Karpas-422 (cell line): ENCODE data around the gene KAT6B. TPM values are rescaled to one million over a fixed set of nuclear protein-coding genes. Genes with fewer than 3 reads are reported as not detected.
"Not testable (repeated sequence)": the region's sequence is repeated elsewhere in the genome, so short reads cannot be mapped to it uniquely, and the experiment has no call there.

Experiments used
- DNase-seq: peaks from one replicate; pipeline ENCODE4 v3.0.0-alpha.2; 2015
- H2AFZ ChIP-seq: fragments of 200-600 bp; sonication (generic); 2 replicates; pipeline ENCODE4 v1.6.1; 2014; ENCODE audit warnings: antibody characterized with exemption, low read length, mixed read lengths
- H3K27ac ChIP-seq: fragments of 200-600 bp; sonication (generic); 2 replicates; pipeline ENCODE4 v1.5.1; 2014; ENCODE audit warnings: mild to moderate bottlenecking, low read length, moderate library complexity
- H3K27me3 ChIP-seq: fragments of 200-600 bp; sonication (generic); 2 replicates; pipeline ENCODE4 v1.6.1; 2014; ENCODE audit warnings: low read length, mixed read lengths
- H3K36me3 ChIP-seq: fragments of 200-600 bp; sonication (generic); 2 replicates; pipeline ENCODE4 v1.6.1; 2014; ENCODE audit warnings: low read length, mixed read lengths; ENCODE audit not compliant: insufficient read depth
- H3K4me1 ChIP-seq: fragments of 200-600 bp; sonication (generic); 2 replicates; pipeline ENCODE4 v1.6.1; 2014; ENCODE audit warnings: mild to moderate bottlenecking, low read length, mixed read lengths
- H3K4me2 ChIP-seq: fragments of 200-600 bp; sonication (generic); 2 replicates; pipeline ENCODE4 v1.6.1; 2014; ENCODE audit warnings: low read length, low read depth, mild to moderate bottlenecking; ENCODE audit not compliant: poor library complexity, severe bottlenecking
- H3K4me3 ChIP-seq: fragments of 200-600 bp; sonication (generic); 2 replicates; pipeline ENCODE4 v1.5.1; 2014; ENCODE audit warnings: mild to moderate bottlenecking, antibody characterized with exemption, low read length, mixed read lengths
- H3K79me2 ChIP-seq: fragments of 200-600 bp; sonication (generic); 2 replicates; pipeline ENCODE4 v1.6.1; 2014; ENCODE audit warnings: mild to moderate bottlenecking, low read length, mixed read lengths
- H3K9ac ChIP-seq: fragments of 200-600 bp; sonication (generic); 2 replicates; pipeline ENCODE4 v1.6.0; 2014; ENCODE audit warnings: low read length
- H3K9me2 ChIP-seq: fragments of 200-600 bp; sonication (generic), shearing (Covaris generic); replicated peaks from 2 replicates; pipeline ENCODE4 v1.6.0; 2014; ENCODE audit warnings: mild to moderate bottlenecking, low read length, moderate library complexity; ENCODE audit not compliant: insufficient read depth
- H3K9me3 ChIP-seq: fragments of 300-700, 200-600 bp; sonication (generic); 2 replicates; pipeline ENCODE4 v1.6.1; 2014; ENCODE audit warnings: low read length, mixed read lengths
- H4K20me1 ChIP-seq: fragments of 200-600 bp; sonication (generic); 2 replicates; pipeline ENCODE4 v1.6.1; 2014; ENCODE audit warnings: mild to moderate bottlenecking, antibody characterized with exemption, low read length, low read depth; ENCODE audit not compliant: insufficient read depth
- total RNA-seq: library from RNA; depleted of rRNA; stranded (reverse); fragments of >200 nt; shearing (Covaris generic); gene quantifications from 2 replicates; pipeline ENCODE4 v1.2.3, GENCODE V29; 2014; ENCODE audit warnings: low replicate concordance

The KAT6B gene
- total RNA-seq, 1 experiment from 2014 or later = 73.6 TPM

DNA sequence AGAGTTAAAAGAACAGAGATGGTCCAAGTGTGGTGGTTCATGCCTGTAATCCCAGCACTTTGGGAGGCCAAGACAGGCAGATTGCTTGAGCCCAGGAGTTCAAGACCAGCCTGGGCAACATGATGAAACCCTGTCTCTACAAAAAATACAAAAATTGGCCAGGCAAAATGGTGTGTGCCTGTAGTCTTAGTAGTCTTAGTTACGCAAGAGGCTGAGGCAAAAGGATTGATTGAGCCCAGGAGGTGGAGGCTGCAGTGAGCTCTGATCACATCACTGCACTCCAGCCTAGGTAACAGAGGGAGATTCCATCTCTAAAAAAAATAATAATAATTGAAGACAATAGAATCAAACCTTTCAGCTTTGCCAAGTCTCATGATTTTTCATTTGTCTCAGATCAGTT is 33.2 kb upstream of the KAT6B start:
- H3K9me2 ChIP-seq, H3K9ac ChIP-seq, DNase-seq, H3K27ac ChIP-seq, H3K79me2 ChIP-seq, H4K20me1 ChIP-seq, H3K9me3 ChIP-seq, H3K27me3 ChIP-seq, H3K4me2 ChIP-seq, H3K36me3 ChIP-seq, H3K4me3 ChIP-seq, H2AFZ ChIP-seq: not testable (repeated sequence)
- peaks cover 31% of the 10 kb centered on the region for H3K4me1 ChIP-seq

DNA sequence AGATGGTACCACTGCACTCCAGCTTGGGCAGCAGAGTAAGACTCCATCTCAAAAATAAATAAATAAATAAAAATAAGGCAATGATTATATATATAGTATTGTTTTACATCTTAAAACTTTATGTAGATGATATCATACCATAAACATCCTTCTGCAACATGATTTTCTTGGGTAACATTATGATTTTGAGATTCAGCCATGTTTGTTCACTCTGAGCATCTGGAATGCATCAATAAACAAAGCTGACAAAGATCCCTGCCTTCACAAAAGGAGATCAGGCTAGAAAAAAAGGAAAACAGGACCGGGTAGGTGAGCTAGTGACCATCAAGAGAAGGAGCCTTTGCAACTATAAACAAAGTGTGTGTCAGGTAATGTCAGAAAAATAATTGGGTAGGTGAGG is 31.9 kb upstream of the KAT6B start:
- Histone ChIP-seq H4K20me1 (no peaks in the 10 kb centered on the region), H3K4me1 (peaks cover 31% of the 10 kb centered on the region), H3K4me3 (no peak overlapping the region), H3K79me2 (no peaks in the 10 kb centered on the region), H3K9me3 (no peaks in the 10 kb centered on the region), H2AFZ (no peak overlapping the region), H3K36me3 (no peaks in the 10 kb centered on the region), H3K27me3 (no peaks in the 10 kb centered on the region), H3K9ac (no peak overlapping the region), H3K27ac (no peak overlapping the region), H3K9me2 (no peaks in the 10 kb centered on the region), H3K4me2 (no peak overlapping the region)
- no peak for DNase-seq

DNA sequence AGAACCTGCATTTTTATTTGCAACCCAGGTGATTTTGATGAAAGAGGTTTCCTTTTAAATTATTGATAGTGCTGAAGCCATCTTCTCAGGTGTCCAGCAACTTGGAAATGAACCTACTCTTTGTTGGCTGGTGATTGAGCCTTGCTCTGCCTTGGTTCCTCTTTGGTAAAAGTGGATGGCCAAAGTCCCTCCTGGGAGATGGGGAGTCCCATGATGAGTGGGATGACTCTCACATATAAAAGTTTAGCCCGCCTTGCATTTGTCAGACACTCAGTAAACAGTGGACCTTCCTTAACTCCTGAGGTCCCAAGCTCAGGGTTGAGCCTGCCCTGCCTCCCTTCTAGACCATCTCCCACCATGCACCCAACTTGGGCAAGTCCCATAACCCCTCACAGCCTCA is 28.9 kb upstream of the KAT6B start:
- H3K36me3 ChIP-seq = no peaks in the 10 kb centered on the region
- H3K4me2 ChIP-seq = peak overlapping the region; percentile 65
- peaks cover 31% of the 10 kb centered on the region for H3K4me1 ChIP-seq
- H3K4me3 ChIP-seq = no peak overlapping the region
- H3K9me3 ChIP-seq = no peaks in the 10 kb centered on the region
- H3K27me3 ChIP-seq = no peaks in the 10 kb centered on the region
- H3K79me2 ChIP-seq = no peaks in the 10 kb centered on the region
- DNase-seq = no peak
- no peak overlapping the region for H2AFZ ChIP-seq
- H4K20me1 ChIP-seq = no peaks in the 10 kb centered on the region
- no peak overlapping the region for H3K9ac ChIP-seq
- H3K27ac ChIP-seq = no peak overlapping the region
- no peaks in the 10 kb centered on the region for H3K9me2 ChIP-seq

DNA sequence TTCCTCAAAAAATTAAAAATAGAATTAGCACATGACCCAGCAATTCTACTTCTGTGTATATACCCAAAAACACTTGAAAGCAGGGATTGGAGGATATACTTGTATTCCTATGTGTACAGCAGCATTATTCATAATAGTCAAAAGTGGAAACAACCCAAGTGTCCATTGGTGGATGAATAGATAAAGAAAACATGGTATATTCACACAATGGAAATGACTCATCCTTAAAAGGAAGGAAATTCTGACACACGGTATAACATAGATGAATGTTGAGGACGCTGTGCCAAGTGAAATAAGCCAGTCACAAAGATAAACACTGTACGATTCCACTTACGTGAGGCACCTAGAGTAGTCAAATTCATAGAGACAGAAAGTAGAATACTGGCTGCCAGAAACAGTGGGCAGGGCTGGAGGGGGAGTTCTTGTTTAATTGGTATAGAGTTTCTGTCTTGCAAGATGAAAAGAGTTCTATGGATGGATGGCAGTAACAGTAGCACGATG is 26.6 kb upstream of the KAT6B start:
- no peak for DNase-seq

DNA sequence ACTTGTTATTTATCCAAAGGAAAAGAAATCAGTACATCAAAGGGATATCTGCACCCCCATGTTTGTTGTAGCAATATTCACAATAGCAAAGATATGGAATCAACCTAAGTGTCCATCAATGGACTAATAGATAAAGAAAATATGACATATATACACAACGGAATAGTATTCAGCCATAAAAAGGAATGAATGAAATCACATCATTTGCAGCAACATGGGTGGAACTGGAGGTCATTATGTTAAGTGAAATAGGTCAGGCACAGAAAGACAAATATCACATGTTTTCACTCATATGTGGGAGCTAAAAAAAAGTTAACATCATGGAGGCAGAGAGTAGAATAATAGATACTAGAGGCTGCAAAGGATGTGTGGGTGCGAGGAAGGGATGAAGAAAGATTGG is 25.0 kb upstream of the KAT6B start:
- Histone ChIP-seq H3K9me2 (no peaks in the 10 kb centered on the region), H2AFZ (no peak overlapping the region), H3K79me2 (no peaks in the 10 kb centered on the region), H3K27me3 (no peaks in the 10 kb centered on the region), H3K4me1 (peaks cover 13% of the 10 kb centered on the region), H3K36me3 (no peaks in the 10 kb centered on the region), H3K4me2 (no peak overlapping the region), H4K20me1 (no peaks in the 10 kb centered on the region), H3K9ac (no peak overlapping the region), H3K4me3 (no peak overlapping the region), H3K27ac (no peak overlapping the region), H3K9me3 (no peaks in the 10 kb centered on the region)
- DNase-seq = no peak

More for the DNA sequence above, 26.6 kb upstream of the KAT6B start:
- H3K4me2 ChIP-seq = no peak overlapping the region
- no peaks in the 10 kb centered on the region for H3K27me3 ChIP-seq
- no peak overlapping the region for H2AFZ ChIP-seq
- H3K9me3 ChIP-seq = no peaks in the 10 kb centered on the region
- peaks cover 30% of the 10 kb centered on the region for H3K4me1 ChIP-seq
- H3K36me3 ChIP-seq = no peaks in the 10 kb centered on the region
- H3K9ac ChIP-seq = no peak overlapping the region
- no peaks in the 10 kb centered on the region for H4K20me1 ChIP-seq
- no peaks in the 10 kb centered on the region for H3K9me2 ChIP-seq
- no peaks in the 10 kb centered on the region for H3K79me2 ChIP-seq
- no peak overlapping the region for H3K4me3 ChIP-seq
- H3K27ac ChIP-seq = no peak overlapping the region

DNA sequence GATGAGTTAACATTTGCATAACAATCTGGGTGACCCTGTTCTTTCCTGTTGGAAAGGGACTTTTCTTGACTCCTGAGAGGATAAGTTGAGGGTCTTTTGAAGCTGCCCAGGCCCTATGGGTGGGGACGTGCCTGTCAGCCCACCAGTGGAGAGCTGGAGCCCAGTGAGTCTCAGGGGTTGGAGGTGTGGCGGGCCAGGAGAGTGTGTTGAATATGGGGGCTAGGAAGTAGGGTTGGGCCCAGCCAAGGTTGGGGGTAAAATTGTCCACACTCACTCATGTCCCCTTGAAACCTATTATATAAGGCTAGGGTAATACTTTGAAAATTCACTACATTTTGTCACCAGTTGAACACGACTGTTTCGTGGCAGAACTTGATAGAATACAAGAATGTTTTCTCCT is 17.9 kb upstream of the KAT6B start:
- no peaks in the 10 kb centered on the region for H3K36me3 ChIP-seq
- no peaks in the 10 kb centered on the region for H3K9me3 ChIP-seq
- H3K9me2 ChIP-seq = no peaks in the 10 kb centered on the region
- no peak overlapping the region for H3K9ac ChIP-seq
- H3K27ac ChIP-seq = no peak overlapping the region
- DNase-seq = no peak
- no peak overlapping the region for H3K4me2 ChIP-seq
- no peaks in the 10 kb centered on the region for H3K27me3 ChIP-seq
- no peaks in the 10 kb centered on the region for H4K20me1 ChIP-seq
- H3K79me2 ChIP-seq = no peaks in the 10 kb centered on the region
- H3K4me1 ChIP-seq = no peaks in the 10 kb centered on the region
- H2AFZ ChIP-seq = 0 out of 2 replicates have a peak overlapping the region, but pooled peaks have one; percentile 36
- no peak overlapping the region for H3K4me3 ChIP-seq

DNA sequence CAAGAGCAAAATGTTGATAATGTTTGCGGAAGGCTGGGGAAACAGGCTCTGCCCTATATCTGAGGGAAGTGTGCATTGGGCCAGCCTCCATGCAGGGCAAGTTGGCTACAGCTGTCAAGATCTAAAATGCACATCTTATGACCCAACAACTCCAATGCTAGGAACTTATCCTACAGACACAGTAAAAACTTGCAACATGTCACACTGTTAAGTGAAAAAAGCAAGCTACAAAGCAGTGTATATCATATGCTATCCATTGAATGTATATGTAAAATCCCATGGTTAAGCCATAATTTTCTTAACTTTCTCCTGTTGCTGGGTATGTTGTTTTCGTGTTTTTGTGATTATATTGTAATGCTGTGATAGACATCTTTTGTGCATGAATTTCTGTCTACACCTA is 16.3 kb upstream of the KAT6B start:
- H3K27me3 ChIP-seq = no peaks in the 10 kb centered on the region
- no peak overlapping the region for H3K4me3 ChIP-seq
- H3K9ac ChIP-seq = no peak overlapping the region
- no peaks in the 10 kb centered on the region for H3K9me2 ChIP-seq
- no peak overlapping the region for H2AFZ ChIP-seq
- no peaks in the 10 kb centered on the region for H3K4me1 ChIP-seq
- no peak for DNase-seq
- H3K36me3 ChIP-seq = no peaks in the 10 kb centered on the region
- no peaks in the 10 kb centered on the region for H4K20me1 ChIP-seq
- no peaks in the 10 kb centered on the region for H3K9me3 ChIP-seq
- no peak overlapping the region for H3K27ac ChIP-seq
- no peak overlapping the region for H3K4me2 ChIP-seq
- H3K79me2 ChIP-seq = no peaks in the 10 kb centered on the region

DNA sequence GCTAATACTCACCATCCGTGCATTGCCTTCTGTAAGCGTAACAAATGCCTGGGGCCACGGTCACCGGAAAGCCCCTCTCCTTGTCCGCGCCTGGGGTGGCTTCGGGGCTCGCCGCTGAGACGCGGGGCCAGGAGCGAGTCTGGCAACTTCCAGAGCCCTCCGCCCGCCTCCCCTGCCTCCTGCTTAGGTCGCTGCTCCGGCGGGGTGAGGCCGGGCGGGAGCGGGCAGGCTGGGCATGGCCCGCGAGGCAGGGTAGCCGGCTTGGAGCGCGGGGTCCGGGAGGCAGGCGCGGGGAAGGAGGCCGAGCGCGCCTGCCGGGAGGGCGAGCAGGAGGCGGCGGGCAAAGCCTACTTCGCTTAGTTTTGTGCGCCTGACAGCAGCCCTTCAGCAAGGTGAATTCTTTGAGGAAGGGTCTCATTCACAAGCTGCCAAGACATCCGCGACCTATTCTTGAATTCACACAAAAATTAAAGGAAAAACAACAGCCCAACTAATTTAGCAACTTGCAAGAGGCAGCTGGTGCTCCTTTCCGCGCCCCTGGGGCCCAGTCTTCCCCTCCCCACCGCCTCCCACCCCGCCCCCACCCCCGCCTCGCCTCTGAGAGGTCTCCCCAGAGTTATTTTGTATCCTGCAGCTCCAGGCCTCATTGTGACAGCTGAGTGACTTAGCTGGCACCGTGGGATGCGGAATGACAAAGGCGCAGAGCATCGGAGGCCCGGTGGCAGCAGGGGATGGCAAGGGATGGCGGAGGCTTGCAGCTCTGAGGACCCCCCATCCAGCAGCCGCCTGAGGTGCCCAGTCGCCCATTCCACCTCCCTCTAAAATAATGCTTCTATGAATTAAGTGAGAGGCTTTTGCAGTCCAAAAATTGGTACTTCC is 12.8 kb upstream of the KAT6B start:
- Histone ChIP-seq H3K27ac (no peak overlapping the region), H3K9me2 (no peaks in the 10 kb centered on the region), H3K79me2 (no peaks in the 10 kb centered on the region), H3K9me3 (no peaks in the 10 kb centered on the region), H3K36me3 (no peaks in the 10 kb centered on the region), H3K9ac (no peak overlapping the region), H2AFZ (no peak overlapping the region), H3K27me3 (no peaks in the 10 kb centered on the region), H3K4me2 (no peak overlapping the region), H3K4me3 (no peak overlapping the region), H3K4me1 (no peaks in the 10 kb centered on the region; the same call in 1 of the 2 replicates), H4K20me1 (no peaks in the 10 kb centered on the region)
- no peak for DNase-seq
